ENCODE results near the gene SHISA7. TPM values are rescaled to one million over a fixed set of nuclear protein-coding genes. Genes with fewer than 3 reads are reported as not detected.
A peak's percentile ranks its signal among the peaks of the same experiment; 100 is the strongest.
"Not testable (repeated sequence)": the region's sequence is repeated elsewhere in the genome, so short reads cannot be mapped to it uniquely, and the experiment has no call there.

Gene SHISA7
- total RNA-seq, 1 donor from 2014 or later: 0.21 TPM

DNA sequence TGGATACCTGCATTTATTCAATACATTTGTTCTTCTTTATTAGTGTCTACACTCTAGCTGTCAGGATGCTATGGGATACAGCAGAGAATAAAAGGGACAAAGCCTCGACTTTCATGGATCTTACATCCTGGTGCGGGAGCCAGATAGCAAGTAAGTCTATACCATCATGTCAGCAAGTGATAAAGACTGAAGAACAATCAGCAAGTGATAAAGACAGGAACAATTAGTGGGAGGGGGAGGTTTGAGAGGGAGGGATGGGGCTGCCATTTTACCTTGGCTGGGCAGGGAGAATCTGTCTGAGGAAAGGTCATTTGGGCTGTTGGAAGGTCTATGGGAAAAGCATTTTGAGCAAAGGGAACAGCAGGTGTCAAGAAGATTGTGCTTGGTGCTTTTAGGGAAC lies 32.9 kb downstream of the SHISA7 start:
- H4K20me1 ChIP-seq (ENCODE audit: low read depth): peaks cover 22% of the 10 kb centered on the region
- H3K79me2 ChIP-seq (ENCODE audit: low read depth): peaks cover 23% of the 10 kb centered on the region
- H3K36me3 ChIP-seq: no peaks in the 10 kb centered on the region
- no peak for DNase-seq (ENCODE audit: low spot score)
- H3K36me3 Mint-ChIP-seq: peaks cover 19% of the 10 kb centered on the region
- H3K4me2 ChIP-seq: no peak overlapping the region
- peaks cover 20% of the 10 kb centered on the region for H3F3A ChIP-seq (ENCODE audit: low read depth)
- H3K27ac Mint-ChIP-seq: no peak overlapping the region
- H3K9me3 ChIP-seq (ENCODE audit: low read depth): no peaks in the 10 kb centered on the region
- no peaks in the 10 kb centered on the region for H3K27me3 ChIP-seq
- peaks cover 25% of the 10 kb centered on the region for H3K4me1 Mint-ChIP-seq
- no peak overlapping the region for H3K4me3 ChIP-seq
- H3K9ac ChIP-seq: no peak overlapping the region
- no peak overlapping the region for H2AFZ ChIP-seq (replicated peaks)
- H3K27me3 Mint-ChIP-seq (ENCODE audit: insufficient read depth, low read depth): peaks cover 16% of the 10 kb centered on the region
- H3K4me1 ChIP-seq: peaks cover 15% of the 10 kb centered on the region
- peaks cover 13% of the 10 kb centered on the region for H3K9me3 Mint-ChIP-seq
- no peak overlapping the region for H3K27ac ChIP-seq
- no peak overlapping the region for H3K4me3 Mint-ChIP-seq
- no peak for TF ChIP-seq EZH2 (IDR thresholded peaks at IDR 0.05)
- no peak for TF ChIP-seq EZH2phosphoT487 (IDR thresholded peaks at IDR 0.05)
- TF ChIP-seq, protein P1, sequence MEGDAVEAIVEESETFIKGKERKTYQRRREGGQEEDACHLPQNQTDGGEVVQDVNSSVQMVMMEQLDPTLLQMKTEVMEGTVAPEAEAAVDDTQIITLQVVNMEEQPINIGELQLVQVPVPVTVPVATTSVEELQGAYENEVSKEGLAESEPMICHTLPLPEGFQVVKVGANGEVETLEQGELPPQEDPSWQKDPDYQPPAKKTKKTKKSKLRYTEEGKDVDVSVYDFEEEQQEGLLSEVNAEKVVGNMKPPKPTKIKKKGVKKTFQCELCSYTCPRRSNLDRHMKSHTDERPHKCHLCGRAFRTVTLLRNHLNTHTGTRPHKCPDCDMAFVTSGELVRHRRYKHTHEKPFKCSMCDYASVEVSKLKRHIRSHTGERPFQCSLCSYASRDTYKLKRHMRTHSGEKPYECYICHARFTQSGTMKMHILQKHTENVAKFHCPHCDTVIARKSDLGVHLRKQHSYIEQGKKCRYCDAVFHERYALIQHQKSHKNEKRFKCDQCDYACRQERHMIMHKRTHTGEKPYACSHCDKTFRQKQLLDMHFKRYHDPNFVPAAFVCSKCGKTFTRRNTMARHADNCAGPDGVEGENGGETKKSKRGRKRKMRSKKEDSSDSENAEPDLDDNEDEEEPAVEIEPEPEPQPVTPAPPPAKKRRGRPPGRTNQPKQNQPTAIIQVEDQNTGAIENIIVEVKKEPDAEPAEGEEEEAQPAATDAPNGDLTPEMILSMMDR (IDR thresholded peaks at IDR 0.05): no peak

DNA sequence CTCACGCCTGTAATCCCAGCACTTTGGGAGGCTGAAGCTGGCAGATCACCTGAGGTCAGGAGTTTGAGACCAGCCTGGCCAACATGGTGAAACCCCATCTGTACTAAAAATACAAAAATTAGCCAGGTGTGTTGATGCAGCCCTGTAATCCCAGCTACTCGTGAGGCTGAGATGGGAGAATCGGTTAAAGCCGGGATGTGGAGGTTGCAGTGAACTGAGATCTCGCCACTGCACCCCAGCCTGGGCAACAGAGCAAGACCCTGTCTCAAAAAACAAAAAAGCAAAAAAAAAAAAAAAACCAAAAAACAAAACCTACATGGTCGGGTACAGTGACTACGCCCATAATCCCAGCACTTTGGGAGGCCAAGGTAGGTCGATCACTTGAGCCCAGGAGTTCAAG lies 33.9 kb downstream of the SHISA7 start:
- not testable (repeated sequence) for H3K27me3 ChIP-seq; H2AFZ ChIP-seq (replicated peaks); H3K36me3 ChIP-seq; H3K27ac ChIP-seq; H3K9ac ChIP-seq; H3K4me3 ChIP-seq; DNase-seq (ENCODE audit: low spot score); H3K4me2 ChIP-seq; H3K9me3 ChIP-seq (ENCODE audit: low read depth)
- Histone ChIP-seq H4K20me1 (ENCODE audit: low read depth) (peaks cover 32% of the 10 kb centered on the region), H3K4me1 (peaks cover 15% of the 10 kb centered on the region), H3K79me2 (ENCODE audit: low read depth) (peaks cover 33% of the 10 kb centered on the region), H3F3A (ENCODE audit: low read depth) (peaks cover 28% of the 10 kb centered on the region)
- H3K27me3 Mint-ChIP-seq (ENCODE audit: insufficient read depth, low read depth): peaks cover 14% of the 10 kb centered on the region
- H3K9me3 Mint-ChIP-seq: peaks cover 13% of the 10 kb centered on the region
- H3K4me3 Mint-ChIP-seq: peak overlapping the region; percentile 64
- peaks cover 19% of the 10 kb centered on the region for H3K36me3 Mint-ChIP-seq
- H3K27ac Mint-ChIP-seq: peak overlapping the region; percentile 95
- H3K4me1 Mint-ChIP-seq: peaks cover 25% of the 10 kb centered on the region

DNA sequence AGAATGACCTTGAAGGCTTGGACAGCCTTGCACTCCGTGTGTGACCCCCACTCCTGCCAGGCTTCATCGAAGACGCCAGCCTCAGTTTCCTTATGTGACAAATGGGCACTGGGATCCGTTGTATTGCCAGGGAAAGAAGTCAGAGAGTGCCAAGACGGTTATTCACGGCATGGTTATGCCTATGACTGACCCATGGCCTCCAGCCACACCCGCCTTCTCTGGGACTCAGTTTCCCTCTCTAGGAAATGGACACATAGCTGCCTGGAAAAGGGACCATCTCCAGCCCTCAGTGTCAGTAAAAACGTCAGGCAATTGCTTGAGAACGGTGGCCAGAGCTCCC lies 34.6 kb downstream of the SHISA7 start:
- no peaks in the 10 kb centered on the region for H3K9me3 ChIP-seq (ENCODE audit: low read depth)
- no peaks in the 10 kb centered on the region for H3K27me3 ChIP-seq
- H3K27ac ChIP-seq: no peak overlapping the region
- peaks cover 40% of the 10 kb centered on the region for H3K79me2 ChIP-seq (ENCODE audit: low read depth)
- H3K4me3 ChIP-seq: peak overlapping the region; percentile 6
- no peak overlapping the region for H3K9ac ChIP-seq
- Mint-ChIP-seq H3K36me3 (peaks cover 24% of the 10 kb centered on the region), H3K4me1 (peaks cover 30% of the 10 kb centered on the region), H3K4me3 (peak overlapping the region; percentile 95), H3K27ac (peak overlapping the region; percentile 99), H3K9me3 (peaks cover 13% of the 10 kb centered on the region), H3K27me3 (ENCODE audit: insufficient read depth, low read depth) (peaks cover 14% of the 10 kb centered on the region)
- no peak overlapping the region for H2AFZ ChIP-seq (replicated peaks)
- H3F3A ChIP-seq (ENCODE audit: low read depth): peaks cover 35% of the 10 kb centered on the region
- no peak for DNase-seq (ENCODE audit: low spot score)
- H3K4me1 ChIP-seq: peaks cover 15% of the 10 kb centered on the region
- no peaks in the 10 kb centered on the region for H3K36me3 ChIP-seq
- peaks cover 39% of the 10 kb centered on the region for H4K20me1 ChIP-seq (ENCODE audit: low read depth)
- H3K4me2 ChIP-seq: peak overlapping the region; percentile 21
- TF ChIP-seq, protein P1 (IDR thresholded peaks at IDR 0.05): no peak
- TF ChIP-seq EZH2phosphoT487 (IDR thresholded peaks at IDR 0.05): no peak
- TF ChIP-seq EZH2 (IDR thresholded peaks at IDR 0.05): no peak

DNA sequence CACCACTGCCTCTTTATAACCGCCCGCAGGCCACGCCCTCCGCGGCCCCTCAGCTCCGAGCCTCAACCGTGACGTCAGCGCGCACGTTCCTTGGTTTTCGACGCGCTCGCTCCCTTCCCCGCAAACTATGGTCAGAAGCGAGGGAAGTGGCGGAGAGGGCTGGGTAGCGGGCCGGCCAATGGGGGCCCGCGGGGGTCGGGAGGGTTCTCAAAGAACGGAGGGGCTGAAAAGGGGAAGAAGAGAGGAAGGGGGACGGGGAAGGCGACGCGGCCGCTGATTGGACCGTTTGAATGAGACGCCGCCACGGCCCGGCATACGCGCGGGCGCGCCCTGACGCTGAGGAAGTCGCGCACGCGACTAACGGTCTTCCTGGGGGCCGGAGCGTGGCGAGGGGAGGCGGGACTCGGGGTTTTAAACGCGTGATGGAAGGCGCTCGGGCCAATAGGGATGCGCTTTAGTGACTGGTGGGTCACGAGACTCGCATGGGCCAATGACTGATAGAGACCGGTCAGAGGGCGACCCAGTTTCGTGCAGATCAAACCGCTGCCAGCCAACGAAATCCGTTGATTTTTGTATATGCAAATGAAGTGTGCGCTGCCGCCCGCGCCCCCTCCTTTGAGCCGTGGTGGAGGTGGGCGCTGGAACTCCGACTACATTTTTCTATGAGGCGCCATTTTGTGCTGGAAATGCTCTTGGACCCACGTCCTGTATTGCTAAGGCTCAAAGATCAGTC lies 35.1 kb downstream of the SHISA7 start:
- Mint-ChIP-seq H3K9me3 (peaks cover 13% of the 10 kb centered on the region), H3K4me3 (peak overlapping the region; percentile 95), H3K27me3 (ENCODE audit: insufficient read depth, low read depth) (peaks cover 15% of the 10 kb centered on the region), H3K4me1 (peaks cover 34% of the 10 kb centered on the region), H3K36me3 (peaks cover 27% of the 10 kb centered on the region), H3K27ac (peak overlapping the region; percentile 99)
- Histone ChIP-seq H3K4me1 (peaks cover 15% of the 10 kb centered on the region), H4K20me1 (ENCODE audit: low read depth) (peaks cover 44% of the 10 kb centered on the region), H3K9ac (no peak overlapping the region), H3K27ac (peak overlapping the region; percentile 98), H3K27me3 (no peaks in the 10 kb centered on the region), H3K4me2 (peak overlapping the region; percentile 50), H3K36me3 (peaks cover 5% of the 10 kb centered on the region), H3F3A (ENCODE audit: low read depth) (peaks cover 40% of the 10 kb centered on the region), H3K9me3 (ENCODE audit: low read depth) (no peaks in the 10 kb centered on the region), H3K79me2 (ENCODE audit: low read depth) (peaks cover 46% of the 10 kb centered on the region), H2AFZ (replicated peaks) (no peak overlapping the region), H3K4me3 (peak overlapping the region; percentile 88)
- TF ChIP-seq, protein P1 (IDR thresholded peaks at IDR 0.05): no peak
- DNase-seq (ENCODE audit: low spot score): peak; percentile 99
